Activated CD8-positive, alpha-beta memory T cell treated with anti-CD3 and anti-CD28 coated beads for 48 hours (primary cell): Measurements from ENCODE around the gene SMAP2.
"Not testable (repeated sequence)": the region's sequence is repeated elsewhere in the genome, so short reads cannot be mapped to it uniquely, and the experiment has no call there.

ENCODE experiments used
- DNase-seq, 3 experiments: peaks; one replicate each; pipeline ENCODE4 v3.0.0-alpha.2; 2020; ENCODE audit warnings: low read depth in 2 of 3, low spot score in 2 of 3

Gene SMAP2

DNA sequence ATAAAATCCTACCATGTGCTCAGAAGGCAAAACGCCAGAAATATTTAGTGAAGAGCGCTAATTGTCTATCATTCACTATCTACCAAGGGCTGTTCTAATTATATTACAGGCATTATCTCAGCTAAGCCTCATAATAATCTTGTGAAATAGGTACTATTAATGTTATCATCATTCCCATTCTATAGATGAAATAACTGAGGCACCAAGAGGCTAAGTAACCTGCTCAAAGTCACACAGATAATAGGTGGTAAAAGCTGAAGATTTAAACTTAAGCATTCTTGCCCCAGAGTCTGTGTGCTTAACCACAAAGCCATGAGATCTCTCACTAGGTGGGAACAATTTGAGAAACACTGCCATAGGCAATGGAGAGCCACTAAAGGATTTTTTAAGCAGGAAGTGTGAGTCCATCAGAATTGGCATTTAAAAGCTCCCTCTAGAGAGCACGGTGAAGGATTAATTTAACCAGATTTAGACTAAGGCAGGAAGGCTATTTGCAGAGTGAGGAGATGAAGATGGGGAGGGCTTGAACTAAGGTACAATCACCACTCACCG, 1.7 kb upstream of the SMAP2 start:
- no peak for DNase-seq

DNA sequence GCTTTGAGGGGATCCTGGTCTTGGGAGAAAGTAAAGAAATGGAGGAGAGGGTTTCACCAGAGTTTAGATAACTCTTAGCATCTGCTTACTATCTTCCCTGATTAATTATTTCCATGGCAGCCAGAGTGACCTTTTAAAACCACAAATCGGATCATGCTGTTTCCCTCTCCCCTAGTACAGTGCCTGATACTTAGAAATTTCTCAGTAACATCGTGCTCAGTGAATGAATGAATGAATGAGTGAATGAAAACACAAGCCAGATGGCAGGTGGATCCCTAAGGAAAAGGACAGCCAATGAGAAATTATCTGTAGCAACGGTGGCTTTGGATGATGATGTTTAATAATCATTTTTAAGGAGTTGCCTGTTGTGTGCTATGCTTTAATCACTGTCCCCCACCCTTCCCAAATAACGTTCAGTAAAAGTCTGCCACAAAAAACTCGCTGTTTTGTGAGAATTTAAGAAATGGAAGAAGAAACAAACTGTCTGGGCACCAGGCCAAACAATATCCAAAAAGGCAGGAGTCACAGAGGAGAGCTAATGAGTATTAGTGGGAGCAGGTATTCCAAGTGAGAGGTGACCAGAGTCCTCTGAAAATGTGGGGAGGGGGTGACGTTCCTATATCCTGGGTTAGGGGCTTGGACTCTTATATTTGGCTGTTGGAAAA, 737 bp upstream of the SMAP2 start:
- DNase-seq, result no peak

DNA sequence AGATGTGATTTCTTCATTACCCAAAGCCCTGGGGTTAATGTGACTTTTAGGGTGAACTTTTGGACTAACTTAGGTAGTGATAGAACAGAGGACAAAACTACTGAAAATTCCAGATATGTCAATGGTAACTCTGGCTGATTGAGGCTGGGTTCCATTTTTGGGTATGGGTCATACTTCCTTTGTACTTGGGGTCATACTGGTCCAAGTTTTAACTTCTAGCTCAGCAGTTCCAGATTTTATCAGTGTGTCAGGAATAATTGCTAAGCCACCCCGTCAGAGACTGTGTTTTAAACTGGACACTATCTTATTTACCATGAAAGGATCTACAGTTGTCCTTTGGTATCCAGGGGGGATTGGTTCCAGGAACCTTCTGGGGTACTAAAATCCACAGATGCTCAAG, 4.0 kb downstream of the SMAP2 start:
- no peak for DNase-seq

DNA sequence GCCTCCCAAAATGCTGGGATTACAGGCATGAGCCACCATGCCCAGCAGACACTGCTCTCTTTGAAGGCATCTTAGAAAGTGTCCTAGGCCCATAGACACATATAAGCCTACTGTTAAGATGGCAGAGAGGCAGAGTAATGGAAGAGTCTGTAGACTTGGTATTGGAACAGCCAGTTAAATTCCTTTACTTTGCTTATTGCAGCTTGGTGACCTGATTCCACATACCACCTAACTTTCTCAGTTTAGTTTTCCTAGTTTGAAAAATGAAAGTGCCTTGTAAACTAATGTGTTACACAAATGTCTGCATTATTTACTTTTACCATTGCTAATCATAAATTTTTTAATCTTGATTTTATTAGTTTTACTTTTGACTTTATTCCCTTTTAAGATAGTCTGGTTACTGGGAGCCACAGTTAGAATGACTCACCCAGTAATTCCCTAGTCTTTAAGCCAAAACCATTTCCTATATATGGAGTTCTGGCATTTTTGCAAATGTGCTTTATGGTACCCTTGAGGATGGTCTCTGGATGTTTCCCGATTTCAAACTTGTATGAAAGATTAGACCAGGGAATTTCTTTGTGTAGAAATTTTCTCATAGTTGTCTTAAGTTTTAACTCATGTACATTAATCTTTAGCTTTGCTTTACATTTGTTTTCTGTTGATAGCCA, 6.4 kb downstream of the SMAP2 start:
- no peak for DNase-seq

DNA sequence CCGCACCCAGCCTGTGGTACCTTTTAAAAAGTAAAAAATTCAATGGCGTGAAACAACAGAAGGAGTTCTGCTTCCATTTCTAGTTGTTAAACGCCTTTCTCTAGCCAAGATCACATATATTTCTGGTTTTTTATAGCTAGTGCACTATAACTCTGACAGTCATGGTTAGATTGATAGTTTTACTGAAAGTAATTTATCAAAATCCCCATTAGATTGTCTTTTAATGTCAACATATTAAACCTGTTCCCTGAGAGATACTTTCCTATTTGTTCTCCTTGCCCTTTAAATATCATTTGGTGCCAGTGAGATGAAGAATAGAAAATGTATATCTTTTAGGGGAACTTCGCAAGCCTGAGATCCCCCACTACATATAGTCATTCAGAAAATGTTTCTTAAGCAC, 7.3 kb downstream of the SMAP2 start:
- no peak for DNase-seq

DNA sequence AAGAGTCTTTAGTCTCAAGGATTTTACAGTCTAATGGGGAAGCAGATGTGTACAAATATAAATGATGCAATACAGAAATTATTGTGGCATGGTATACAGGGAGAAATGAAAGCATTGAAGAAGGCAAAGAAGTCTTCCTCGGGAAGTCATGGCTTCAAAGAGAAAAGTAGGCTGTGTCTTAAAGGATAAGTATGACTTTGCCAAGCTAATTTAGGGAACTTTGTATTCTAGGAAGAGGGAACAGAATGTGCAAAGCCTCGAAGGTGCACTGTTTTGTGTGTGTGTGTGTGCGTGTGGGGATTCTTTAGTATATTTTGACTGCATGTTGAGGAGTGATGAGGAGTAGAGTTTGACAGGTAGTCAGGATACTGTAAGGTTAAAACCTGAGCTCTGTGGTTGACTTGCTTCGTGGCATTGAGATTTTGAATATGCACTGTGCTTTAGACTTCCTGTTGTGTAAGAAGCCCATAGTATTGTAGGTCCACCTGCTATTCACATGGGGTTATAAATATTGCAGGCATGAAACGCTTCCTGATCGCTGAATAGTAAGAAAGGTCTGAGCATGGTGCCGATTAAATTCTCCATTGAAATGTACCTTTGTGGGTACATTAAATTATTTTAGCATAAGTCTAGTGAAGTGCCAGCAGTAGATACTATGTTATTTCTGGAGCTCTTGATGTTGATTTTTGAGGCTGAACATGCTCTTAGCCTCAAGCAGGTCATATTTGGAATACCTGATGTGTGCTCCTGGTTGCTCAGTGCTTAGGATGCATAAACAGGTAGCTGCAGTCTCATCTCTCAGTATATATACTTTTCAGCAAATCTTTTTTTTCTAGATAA, 8.0 kb downstream of the SMAP2 start:
- no peak for DNase-seq

DNA sequence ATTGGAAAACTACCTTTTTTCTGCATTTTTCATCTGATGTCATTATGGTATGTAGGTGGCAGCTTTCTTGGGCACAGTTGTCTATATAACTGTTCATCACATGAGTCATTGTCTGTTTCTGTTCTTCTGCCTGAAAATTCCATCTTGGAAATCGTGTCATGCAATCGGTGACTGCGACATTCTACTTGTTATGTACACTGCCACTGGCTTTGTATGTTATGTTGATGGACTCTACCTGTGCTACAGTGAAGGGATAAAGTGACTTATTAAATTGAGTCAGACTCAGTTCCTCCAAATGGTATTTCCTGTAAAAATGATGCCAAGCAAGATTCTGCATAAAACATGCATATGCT, 8.6 kb downstream of the SMAP2 start:
- no peak for DNase-seq

DNA sequence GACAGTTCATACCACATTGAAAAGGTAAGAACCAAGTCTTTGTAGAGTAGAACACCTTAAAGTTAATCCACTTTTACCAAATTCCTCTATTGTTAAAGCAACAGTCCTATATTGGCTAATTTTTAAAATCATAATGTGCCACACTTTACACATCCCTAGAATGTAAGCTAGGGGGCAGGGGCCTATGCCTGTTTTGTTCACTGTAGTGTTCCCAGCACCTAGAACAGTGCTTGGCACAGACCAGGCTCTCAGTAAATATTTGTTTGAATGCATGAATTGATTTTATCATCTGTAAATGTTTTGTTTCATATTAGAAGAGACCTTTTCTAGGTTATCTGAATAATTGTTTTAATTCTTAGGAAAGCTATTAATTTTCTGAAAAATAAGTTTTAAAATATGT, 9.1 kb downstream of the SMAP2 start:
- no peak for DNase-seq

DNA sequence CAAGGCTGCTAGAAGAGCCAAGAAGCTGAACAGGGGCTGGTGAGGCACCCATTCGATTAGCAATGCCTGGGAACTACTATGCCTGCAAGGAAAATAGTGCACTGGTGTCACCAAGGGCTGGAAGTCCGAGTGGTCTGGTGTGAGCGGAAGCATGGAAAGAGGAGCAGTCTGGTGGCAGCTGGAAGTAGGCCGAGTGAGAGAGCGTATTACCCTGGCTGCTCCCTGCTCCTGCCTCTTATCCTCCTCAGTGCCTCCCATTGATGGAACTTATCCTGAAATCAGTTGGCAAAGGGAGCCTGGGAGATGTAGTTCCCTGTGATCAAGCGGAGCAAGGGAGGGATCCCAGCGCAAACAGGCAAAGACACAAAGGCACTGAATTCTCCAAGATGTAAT, 9.6 kb downstream of the SMAP2 start:
- DNase-seq, result no peak

DNA sequence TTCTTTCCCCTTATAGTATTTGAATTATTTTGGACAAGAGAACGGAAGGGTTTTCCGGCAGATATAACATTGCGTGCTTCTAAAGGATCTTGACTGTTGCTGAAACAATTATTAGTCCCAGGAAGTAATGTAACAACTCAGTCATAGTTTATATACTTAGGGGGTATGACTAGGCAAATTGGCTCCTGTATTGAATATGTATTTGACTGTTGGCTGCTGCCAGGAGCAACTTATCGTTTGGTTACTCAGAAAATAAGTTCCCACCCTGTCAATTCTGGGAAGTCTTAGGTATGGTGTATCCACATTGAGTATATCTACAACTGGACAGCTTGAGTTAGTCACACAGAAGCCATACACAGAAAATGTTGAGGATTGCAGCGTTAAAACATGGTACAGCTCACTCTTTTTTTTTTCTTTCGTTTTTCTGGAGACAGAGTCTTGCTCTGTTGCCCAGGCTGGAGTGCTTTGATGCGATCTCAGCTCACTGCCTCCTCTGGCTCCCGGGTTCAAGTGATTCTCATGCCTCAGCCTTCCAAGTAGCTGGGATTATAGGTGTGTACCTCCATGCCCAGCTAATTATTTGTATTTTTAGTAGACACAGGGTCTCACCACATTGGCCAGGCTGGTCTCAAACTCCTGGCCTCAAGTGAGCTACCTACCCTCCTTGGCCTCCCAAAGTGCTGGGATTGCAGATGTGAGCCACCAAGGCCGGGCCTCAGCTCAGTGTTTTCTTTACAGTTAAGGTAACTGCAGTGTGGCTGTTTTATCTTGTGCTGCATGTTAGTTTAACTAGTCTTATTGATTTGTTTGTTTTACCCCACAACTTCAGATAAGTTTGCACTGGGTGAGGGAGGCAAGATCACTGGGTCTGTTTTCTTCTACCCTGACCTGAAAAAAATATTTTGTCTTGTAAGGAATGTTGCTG, 10.2 kb downstream of the SMAP2 start:
- no peak for DNase-seq

DNA sequence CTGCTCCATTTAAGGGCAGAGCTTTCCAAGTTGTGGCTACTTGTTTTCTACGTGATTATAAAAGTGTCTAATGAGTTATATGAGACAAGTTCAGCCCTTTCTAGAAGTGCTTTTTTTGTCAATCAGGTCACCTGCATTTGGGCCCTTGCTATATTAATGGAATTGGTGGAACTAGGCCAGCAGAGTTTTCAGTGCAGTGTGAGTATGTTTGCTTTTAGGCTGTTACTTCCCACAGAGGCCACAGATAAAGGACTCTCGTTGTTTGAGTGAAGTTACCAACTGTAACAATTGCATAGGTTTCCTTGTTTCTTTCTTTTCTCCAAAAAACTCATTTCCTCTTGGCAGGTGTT, 10.9 kb downstream of the SMAP2 start:
- no peak for DNase-seq

DNA sequence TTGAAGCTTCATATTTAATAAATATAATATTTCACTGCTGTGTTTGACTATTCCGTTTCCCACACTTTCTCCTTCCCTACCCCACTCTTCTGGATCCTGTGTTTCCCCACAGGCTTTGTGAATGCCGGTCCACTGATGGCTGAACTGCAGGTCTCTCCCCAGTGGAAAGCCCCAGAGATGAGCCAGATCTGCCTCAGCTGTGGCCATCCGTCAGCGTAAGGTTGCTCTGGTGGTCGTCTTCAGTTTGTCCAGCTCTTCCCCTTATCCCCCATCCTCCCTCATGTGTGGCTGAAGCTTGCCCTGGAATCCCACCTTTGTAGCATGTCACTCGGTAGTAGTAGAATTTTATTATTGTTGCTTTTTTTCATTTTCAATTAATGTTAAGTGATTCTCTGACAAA, 11.4 kb downstream of the SMAP2 start:
- no peak for DNase-seq

DNA sequence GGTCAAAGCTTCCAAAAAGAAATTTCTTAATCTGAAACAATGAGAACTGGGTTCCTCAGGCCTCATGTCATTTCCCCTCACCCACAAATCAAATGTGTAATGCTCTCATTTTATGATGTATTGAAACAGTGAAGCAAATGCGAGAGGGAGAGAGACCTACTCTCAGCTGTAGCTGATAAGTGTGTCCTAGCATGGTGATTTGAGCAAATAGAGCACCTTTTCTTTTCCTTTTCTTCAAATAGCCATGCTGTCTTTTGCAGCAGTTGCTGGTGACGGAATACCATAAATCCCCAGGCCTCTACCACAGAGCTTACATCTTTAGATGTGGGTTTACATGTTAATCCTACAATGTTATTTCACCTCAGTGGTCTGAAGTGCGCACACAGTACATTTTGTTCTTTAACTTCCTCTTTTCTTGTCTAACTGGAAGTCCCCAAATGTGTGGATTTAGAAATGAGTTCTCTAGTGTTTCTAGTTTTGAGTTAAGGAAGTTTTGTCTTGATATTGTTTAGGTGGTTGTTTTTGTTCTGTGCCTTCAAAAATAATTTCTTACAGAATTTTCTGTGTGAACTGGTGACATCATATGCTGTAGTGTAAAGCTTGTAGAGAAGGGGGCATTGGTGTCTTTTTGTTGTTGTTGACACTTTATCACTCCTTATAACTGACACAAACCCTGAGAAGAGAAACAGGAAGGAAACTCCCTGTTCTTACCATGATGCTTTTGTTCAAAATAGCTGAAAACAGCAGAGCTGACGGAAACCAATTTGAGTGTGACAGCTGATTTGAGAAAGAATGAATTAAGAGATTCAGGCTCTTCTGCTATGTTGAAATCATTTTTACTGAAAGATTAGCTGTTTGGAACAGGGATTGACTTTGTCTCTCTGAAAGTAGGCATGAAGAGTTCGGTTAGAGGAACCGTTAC, 12.2 kb downstream of the SMAP2 start:
- DNase-seq, result no peak

DNA sequence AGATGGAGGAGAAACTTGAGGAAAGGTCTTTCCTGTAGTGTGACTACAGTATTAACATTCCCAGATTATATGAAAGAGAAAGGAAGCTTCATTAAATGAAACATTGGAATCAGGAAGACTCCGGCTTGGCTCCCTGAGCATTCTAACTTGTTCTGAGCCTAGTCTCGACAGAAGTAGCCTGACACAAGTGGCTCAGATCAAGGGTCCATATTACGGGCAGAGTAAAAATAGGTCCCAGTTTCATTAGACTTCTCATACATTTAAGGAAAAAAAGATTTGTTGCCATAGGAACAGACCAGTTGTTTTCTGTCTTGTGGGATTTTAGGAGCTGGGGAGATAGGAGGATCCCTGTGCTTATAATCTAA, 12.8 kb downstream of the SMAP2 start:
- DNase-seq, result no peak

DNA sequence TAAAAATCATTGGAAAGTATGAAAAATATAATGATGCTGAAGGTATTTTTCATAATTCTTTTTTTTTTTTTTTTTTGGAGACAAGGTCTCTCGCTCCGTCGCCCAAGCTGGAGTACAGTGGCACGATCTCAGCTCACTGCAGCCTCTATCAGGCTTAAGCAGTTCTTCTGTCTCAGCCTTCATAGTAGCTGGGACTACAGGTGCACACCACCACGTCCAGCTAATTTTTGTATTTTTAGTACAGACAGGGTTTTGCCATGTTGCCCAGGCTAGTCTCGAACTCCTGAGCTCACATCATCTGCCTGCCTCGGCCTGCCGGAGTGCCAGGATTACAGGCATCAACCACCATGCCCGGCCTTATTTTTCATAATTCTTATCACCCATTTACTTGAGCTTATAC, 13.3 kb downstream of the SMAP2 start:
- DNase-seq, result no peak

DNA sequence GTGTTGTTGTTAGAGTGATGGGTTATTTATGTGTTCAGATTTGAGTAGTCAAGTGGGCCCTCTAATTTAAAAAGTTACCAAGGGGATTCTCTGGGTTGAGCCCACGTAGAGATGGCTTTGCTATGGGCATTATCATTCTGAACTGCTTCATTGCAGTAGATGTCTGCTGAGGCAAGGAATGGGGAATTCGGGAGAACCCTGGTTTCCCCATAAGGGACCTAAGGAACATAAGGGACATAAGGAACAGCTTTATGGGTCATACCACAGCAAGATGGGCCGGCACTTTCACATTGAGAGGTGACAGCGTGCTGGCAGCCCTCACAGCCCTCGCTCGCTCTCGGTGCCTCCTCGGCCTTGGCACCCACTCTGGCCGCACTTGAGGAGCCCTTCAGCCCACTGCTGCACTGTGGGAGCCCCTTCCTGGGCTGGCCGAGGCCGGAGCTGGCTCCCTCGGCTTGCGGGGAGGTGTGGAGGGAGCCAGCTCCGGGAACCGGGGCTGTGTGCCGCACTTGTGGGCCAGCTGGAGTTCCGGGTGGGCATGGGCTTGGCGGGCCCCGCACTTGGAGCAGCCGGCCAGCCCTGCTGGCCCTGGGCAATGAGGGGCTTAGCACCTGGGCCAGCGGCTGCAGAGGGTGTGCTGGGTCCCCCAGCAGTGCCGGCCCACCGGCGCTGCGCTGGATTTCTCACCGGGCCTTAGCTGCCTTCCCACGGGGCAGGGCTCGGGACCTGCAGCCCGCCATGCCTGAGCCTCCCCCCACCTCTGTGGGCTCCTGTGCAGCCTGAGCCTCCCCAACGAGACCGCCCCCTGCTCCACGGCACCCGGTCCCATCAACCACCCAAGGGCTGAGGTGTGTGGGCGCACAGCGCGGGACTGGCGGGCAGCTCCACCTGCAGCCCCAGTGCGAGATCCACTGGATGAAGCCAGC, 14.1 kb downstream of the SMAP2 start:
- not testable (repeated sequence) for DNase-seq

DNA sequence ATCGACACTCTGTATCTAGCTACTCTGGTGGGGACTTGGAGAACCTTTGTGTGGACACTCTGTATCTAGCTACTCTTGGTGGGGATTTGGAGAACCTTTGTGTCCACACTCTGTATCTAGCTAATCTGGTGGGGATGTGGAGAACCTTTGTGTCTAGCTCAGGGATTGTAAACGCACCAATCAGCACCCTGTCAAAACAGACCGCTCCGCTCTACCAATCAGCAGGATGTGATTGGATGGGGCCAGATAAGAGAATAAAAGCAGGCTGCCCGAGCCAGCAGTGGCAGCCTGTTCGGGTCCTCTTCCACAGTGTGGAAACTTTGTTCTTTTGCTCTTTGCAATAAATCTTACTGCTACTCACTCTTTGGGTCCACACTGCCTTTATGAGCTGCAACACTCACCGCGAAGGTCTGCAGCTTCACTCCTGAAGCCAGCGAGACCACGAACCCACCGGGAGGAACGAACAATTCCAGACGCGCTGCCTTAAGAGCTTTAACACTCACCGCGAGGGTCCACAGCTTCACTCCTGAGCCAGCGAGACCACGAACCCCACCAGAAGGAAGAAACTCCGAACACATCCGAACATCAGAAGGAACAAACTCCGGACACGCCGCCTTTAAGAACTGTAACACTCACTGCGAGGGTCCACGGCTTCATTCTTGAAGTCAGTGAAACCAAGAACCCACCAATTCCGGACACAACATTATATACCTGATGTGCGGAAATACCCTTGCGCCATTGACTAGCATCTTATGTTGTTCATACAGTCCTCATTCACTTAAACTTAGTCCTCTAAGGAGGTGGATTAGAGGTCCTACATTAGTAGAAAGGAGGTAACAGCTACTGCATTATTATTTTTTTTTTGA, 15.2 kb downstream of the SMAP2 start:
- not testable (repeated sequence) for DNase-seq

DNA sequence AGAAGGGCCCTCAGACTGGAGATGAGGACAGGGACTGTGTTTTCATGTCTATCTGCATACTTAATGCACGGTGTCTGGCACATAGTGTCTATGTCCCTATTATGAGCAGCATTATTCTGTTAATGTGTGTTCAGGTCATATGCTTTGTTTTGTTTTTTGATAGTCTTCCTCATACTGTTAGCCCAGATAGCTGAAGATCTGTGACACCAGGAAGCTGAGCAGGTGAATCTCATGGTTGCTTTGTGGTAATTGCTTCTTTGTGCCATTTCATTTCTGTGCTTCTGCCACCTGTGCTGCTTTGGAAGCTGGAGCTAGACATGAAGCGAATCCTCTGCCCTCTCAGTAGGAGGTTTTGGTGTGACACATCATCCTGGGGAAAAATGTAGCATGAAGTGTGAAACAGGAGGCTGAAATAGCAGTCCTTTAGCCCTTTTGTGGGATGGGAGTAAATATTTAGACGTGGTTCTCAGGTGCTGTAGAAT, 15.8 kb downstream of the SMAP2 start:
- DNase-seq, result no peak
